GM21528 (cell line): Measurements from ENCODE around the gene YWHAQ.
"Not testable (repeated sequence)": the region's sequence is repeated elsewhere in the genome, so short reads cannot be mapped to it uniquely, and the experiment has no call there.

ENCODE experiments used
- ATAC-seq: cut with Tn5 transposase; IDR thresholded peaks from one replicate; pipeline ENCODE4 v1.9.1; 2021; ENCODE audit warnings: mild to moderate bottlenecking, moderate library complexity; ENCODE audit not compliant: unreplicated experiment, low FRiP score

Gene YWHAQ

DNA sequence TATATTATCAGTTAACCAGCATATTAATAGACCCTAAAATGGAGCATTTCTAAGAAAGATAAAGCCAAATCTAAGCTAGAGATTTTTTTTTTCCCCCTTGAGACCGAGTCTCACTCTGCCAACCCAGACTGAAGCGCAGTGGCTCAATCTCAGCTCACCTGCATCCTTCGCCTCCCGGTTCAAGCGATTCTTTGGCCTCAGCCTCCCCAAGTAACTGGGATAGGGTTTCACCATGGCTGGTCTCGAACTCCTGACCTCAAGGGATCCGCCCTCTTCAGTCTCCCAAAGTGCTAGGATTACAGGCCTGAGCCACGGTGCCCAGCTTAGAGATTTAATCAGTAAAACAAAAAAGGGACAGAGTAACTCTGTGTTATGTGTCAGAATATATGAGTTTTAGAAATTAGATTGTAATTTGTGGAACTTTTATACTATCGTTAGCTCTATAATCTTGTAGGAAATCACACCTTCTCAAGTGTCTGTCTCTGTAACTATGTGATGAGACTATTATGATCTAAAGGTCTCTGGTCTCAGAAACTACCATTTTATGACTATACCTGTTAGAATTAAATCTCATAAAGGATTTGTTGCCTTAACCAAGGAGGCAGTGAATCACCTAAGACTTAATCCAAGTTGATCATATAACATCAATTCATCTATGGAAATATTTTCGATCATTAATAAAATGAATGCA is 34.0 kb downstream of the YWHAQ start:
- no peak for ATAC-seq

GRCh38 chr2:9595746-9596145 is 35.1 kb downstream of the YWHAQ start:
- no peak for ATAC-seq

DNA sequence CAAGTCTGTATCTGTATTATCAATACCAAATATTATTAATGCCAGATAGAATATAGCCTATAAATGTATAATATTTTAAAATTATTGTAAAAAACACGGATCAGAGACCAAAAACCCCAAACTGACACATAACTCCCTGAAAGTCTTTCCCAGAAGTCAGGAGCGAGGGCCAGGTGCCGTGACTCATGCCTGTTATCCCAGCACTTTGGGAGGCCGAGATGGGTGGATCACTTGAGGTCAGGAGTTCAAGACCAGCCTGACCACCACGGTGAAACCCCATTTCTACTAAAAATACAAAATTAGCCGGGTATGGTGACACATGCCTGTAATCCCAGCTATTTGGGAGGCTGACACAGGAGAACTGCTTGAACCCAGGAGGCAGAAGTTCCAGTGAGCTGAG is 35.5 kb downstream of the YWHAQ start:
- ATAC-seq, result not testable (repeated sequence)

DNA sequence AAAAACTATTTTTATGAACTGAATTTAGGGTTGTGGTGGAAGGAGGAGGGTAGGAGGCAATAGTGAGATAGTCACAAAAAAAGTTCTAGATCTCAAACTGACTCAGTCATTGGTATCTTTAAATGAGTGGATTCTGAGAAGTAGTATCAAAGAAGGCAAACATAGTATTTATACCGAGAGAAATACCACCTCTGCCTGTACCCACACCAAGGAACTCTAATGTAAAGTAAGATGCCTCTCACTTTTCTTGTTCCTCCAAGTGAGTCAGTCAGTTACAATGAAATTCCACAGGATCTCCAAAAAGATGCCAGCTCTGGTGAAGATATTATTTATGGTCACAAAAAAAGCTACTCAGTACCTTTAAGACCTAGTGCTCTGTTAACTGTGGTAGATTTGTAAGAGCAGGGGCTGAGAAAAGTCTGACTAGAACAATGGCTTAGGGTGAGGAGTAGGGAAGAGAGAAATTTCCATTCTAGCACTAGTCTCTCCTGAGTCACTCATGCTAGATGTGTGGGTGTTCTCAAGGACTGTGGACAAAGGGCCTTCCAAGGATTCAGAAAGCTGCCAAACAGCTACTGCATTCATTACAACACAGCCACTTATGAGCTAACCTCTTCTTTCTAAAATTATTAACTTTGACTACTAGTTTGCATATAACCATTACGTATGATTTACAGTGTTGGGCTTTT is 36.3 kb downstream of the YWHAQ start:
- no peak for ATAC-seq

GRCh38 chr2:9593925-9594324 is 36.9 kb downstream of the YWHAQ start:
- ATAC-seq, result no peak

GRCh38 chr2:9592699-9593098 is 38.1 kb downstream of the YWHAQ start:
- ATAC-seq, result no peak

- no peak for ATAC-seq
Observed at GRCh38 chr2:9590641-9591040, 40.2 kb downstream of the YWHAQ start.

- no peak for ATAC-seq
Observed at GRCh38 chr2:9586465-9586864, 44.3 kb downstream of the YWHAQ start.

- ATAC-seq, result no peak
Observed at GRCh38 chr2:9585486-9585885, 45.3 kb downstream of the YWHAQ start.

- not testable (repeated sequence) for ATAC-seq
Observed at GRCh38 chr2:9584902-9585301, 45.9 kb downstream of the YWHAQ start.

DNA sequence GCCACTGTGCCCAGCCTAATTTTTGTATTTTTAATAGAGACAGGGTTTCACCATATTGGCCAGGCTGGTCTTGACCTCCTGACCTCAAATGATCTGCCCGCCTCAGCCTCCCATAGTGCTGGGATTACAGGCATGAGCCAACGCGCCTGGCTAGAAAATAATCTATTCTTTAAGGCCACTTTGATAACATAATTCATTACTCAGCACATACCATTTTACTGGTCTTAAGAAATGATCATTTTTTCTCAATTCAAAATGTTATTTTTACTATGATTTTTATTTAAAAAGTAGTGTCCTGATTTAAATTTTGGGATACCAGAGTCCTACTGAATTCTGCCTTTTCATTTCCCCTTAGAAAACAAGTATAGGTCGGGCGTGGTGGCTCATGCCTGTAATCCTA is 48.2 kb downstream of the YWHAQ start:
- no peak for ATAC-seq

DNA sequence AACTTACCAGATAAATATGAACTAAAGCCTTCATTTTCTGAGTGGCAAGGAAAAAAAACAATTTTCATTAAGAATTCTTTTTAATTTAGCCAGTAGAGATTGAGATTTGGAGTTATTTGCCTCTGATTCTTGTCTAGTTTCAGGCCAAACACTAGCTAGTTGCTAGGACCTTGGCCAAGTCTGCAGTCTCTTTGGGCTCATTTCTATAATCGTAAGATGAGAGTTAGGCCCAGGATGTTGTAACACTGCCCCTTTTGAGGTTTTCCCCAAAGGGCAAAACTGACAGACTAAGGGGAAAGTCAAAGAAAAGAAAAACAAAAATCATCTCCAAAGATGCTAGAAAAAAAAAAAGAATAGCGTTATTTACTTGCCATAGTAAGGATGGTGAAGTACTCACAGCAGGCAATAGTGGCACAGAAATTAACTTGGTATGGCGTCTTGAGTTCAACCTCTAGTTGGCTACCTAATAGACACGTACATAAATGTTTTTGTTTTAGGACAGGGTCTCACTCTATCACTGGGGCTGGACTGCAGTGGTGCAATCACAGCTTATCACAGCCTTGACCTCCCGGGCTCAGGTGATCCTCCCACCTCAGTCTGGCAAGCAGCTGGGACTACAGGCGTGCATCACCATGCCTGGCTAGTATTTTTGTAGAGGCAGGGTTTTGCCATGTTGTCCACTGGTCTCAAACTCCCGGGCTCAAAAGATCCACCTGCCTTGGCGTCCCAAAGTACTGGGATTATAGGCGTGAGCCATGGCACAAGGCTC is 52.1 kb downstream of the YWHAQ start:
- ATAC-seq, result no peak

DNA sequence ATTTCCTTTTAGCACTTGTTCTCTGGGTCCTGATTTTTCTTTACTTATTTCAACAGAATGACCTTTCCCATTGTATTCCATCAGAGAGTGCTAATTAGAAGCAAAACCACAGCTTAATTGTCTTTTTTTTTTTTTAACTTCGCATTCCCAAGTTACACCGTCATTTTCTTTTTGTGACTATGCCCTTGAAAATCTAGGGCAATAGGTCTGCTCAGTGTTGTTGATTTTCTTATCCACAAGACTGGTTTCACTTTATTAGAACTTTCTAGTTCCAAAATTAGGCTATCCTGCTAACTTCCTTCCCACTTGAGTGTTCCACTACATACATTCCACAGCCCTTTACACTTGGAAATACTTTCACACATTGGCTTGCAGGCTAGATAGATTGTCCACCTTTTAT is 56.5 kb downstream of the YWHAQ start:
- ATAC-seq, result no peak

- no peak for ATAC-seq
Observed at GRCh38 chr2:9573840-9574239, 57.0 kb downstream of the YWHAQ start.

GRCh38 chr2:9573013-9573720 is 57.6 kb downstream of the YWHAQ start:
- ATAC-seq, result no peak

- ATAC-seq, result no peak
Observed at GRCh38 chr2:9570182-9571060, 60.4 kb downstream of the YWHAQ start.

DNA sequence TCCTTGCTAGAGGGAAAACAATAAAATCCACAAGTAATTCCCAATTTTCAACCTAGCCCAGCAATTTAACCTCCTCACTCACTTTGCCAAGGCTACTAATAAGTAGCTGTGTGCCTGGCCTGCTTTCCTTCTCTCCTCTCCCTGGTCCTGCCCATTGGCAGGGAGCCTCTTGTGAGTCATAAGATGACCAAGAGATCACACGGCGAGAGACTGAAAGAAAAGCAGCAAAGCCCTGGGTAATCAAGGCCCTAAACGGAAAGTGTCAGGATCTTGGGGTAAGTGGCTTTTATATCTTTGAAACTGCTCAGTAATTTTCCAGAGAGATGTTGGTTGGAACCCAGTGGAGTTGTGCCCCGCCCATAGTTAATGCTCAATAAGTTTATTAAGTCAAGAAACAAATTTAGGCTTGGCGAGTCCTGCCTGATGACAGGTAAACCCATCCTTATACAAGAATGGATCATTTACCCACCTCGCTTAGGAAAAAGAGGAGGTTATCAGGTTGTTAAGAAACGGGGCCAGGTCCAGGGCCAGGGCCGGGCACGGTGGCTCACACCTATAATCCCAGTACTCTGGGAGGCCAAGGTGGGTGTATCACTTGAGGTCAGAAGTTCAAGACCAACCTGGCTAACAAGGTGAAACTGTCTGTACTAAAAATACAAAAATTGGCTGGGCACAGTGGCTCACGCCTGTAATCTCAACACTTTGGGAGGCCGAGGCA is 65.2 kb downstream of the YWHAQ start:
- no peak for ATAC-seq

GRCh38 chr2:9560628-9561027 is 70.2 kb downstream of the YWHAQ start:
- ATAC-seq, result no peak

DNA sequence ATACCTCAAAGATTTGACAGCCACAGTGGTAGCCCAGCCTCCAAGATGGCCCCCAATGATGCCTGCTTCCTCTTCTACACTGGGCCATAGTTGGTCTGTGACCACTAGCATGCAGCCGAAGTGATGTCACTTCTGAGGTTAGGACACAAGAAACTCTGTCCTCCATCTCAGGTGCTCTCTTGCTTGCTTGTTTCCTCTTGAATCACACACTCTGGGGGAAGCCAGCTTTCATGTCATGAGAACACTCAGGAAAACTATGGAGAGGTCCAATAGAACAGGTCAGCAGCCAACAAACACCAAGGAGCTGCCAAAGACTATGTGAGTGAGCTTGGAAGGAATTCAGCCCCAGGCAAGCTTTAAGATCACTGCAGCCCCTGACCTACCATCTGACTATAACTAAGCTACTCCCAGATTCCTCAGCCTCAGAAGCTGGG is 71.8 kb downstream of the YWHAQ start:
- ATAC-seq, result no peak
